ENCODE data around the gene C1QTNF8.
"Not testable (repeated sequence)": the region's sequence is repeated elsewhere in the genome, so short reads cannot be mapped to it uniquely, and the experiment has no call there.

C1QTNF8 gene

DNA sequence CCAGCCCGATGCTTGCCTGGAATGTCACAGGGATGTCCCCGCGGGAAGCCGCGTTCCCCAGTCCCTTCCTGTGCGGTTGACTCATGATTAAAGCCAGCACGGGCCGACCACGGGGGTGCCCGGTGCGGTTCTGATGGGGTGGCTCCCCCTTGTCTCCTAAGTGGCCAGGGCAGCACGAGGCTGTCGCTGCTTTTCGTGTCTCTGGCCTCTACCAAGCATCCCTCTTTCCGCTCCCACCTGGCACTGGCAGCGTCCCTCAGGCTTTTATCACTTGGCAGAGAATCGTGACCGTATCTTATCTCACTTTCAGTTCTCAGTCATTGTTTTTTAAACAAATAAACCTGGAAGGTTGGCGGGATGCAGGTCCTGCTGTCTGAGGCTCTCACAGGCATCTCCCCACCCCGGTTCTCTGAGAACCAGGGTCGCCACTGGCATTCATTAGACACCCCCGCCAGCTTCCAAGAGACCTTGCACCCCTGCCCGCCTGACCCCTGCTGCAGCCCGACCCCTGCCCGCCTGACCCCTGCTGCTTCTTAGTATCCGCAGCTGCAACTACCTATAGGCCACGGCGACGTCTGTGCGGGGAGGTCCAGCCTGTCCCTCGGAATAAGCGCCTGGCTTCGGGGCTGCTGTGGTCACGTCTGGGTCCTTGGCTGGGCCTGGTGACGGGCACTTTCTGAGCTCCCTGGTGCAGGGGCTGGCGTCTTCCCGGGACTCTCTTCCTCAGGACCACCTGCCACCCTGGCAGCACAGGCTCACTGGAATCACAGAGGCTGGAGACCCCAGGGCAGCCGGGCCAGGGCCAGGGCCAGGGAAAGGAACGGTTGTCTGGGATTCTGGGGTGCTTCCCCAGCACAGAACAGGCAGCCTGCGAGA, 7.5 kb downstream of the C1QTNF8 start (continued):
- TF ChIP-seq, protein P1, sequence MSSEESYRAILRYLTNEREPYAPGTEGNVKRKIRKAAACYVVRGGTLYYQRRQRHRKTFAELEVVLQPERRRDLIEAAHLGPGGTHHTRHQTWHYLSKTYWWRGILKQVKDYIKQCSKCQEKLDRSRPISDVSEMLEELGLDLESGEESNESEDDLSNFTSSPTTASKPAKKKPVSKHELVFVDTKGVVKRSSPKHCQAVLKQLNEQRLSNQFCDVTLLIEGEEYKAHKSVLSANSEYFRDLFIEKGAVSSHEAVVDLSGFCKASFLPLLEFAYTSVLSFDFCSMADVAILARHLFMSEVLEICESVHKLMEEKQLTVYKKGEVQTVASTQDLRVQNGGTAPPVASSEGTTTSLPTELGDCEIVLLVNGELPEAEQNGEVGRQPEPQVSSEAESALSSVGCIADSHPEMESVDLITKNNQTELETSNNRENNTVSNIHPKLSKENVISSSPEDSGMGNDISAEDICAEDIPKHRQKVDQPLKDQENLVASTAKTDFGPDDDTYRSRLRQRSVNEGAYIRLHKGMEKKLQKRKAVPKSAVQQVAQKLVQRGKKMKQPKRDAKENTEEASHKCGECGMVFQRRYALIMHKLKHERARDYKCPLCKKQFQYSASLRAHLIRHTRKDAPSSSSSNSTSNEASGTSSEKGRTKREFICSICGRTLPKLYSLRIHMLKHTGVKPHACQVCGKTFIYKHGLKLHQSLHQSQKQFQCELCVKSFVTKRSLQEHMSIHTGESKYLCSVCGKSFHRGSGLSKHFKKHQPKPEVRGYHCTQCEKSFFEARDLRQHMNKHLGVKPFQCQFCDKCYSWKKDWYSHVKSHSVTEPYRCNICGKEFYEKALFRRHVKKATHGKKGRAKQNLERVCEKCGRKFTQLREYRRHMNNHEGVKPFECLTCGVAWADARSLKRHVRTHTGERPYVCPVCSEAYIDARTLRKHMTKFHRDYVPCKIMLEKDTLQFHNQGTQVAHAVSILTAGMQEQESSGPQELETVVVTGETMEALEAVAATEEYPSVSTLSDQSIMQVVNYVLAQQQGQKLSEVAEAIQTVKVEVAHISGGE (tag by site-specific recombination; conservative IDR thresholded peaks at IDR 0.05; ENCODE audit: low read depth) = no peak
- TF ChIP-seq GLIS1 (tag by site-specific recombination; IDR thresholded peaks at IDR 0.05) (peak; percentile 70), ZNF274 (IDR thresholded peaks at IDR 0.05; ENCODE audit: low read length) (no peak), ZNF274 (tag by site-specific recombination; IDR thresholded peaks at IDR 0.05; ENCODE audit: borderline replicate concordance) (no peak), GLIS2 (tag by site-specific recombination; IDR thresholded peaks at IDR 0.05) (peak; percentile 65), GFI1B (tag by site-specific recombination; IDR thresholded peaks at IDR 0.05) (no peak)

DNA sequence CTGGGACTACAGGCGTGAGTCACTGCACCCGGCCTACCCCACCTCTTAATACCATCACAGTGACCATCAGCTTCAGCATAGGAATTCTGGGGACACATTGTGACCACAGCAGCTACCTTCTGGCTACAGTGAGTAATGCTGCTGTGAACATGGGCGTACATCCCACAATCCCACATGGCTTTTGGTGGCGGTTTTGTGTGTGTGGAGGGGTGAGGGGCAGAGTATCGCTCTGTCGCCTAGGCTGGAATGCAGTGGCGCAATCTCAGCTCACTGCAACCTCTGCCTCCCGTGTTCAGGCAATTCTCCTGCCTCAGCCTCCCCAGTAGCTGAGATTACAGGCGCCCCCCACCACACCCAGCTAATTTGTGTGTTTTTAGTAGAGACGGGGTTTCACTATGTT, 9.6 kb downstream of the C1QTNF8 start:
- H3K4me3 ChIP-seq (ENCODE audit: low read depth, low read length); H3K27ac ChIP-seq (ENCODE audit: extremely low read depth, low read depth, low read length); POLR2A ChIA-PET; H3K9me3 ChIP-seq (ENCODE audit: control insufficient read depth, insufficient read depth, low read depth, low read length); H3K4me1 ChIP-seq (ENCODE audit: control insufficient read depth, insufficient read depth, low read length); H3K36me3 ChIP-seq (ENCODE audit: control insufficient read depth in 2 of 2, insufficient read depth in 1 of 2, low read length in 2 of 2): not testable (repeated sequence)
- peak; percentile 21; the same call in 1 of the 2 replicates for TF ChIP-seq EGR2 (tag by site-specific recombination; IDR thresholded peaks at IDR 0.05; ENCODE audit: low read depth)
- CTCF ChIA-PET = interaction anchor here (0.6 to 1.4 kb wide), 2 partner anchors 28 to 29 kb away, joined by 3 to 11 read pairs; no protein-coding TSS in a partner anchor

DNA sequence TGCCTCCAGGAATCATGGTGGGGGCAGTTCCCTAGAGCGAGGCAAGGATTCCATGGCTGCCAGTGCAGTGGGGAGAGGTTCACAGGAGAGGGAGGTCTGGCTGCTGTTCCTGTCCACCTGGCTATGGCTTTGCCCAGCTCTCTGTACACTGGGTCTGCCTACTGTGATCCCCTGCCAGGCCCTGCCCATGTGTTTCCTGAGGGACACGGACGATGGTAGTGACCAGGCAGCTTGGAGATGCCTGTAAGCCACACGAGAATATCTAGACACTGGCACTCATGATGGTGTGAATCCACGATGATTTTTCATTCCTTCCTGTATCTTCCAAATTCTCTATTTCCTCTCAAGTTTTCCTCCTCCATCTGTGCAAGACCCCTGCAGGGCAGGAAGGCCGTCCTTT, 11.1 kb downstream of the C1QTNF8 start:
- Histone ChIP-seq H3K9me3 (ENCODE audit: control insufficient read depth, insufficient read depth, low read depth, low read length) (no peaks in the 10 kb centered on the region), H3K4me1 (ENCODE audit: control insufficient read depth, insufficient read depth, low read length) (peaks cover 4% of the 10 kb centered on the region; the same call in 1 of the 2 replicates), H3K27ac (ENCODE audit: extremely low read depth, low read depth, low read length) (no peak overlapping the region), H3K36me3 (ENCODE audit: control insufficient read depth in 2 of 2, insufficient read depth in 1 of 2, low read length in 2 of 2) (no peaks in the 10 kb centered on the region), H3K4me3 (ENCODE audit: low read depth, low read length) (no peak overlapping the region)
- POLR2A ChIA-PET = no interaction called here
- CTCF ChIA-PET = interaction anchor here (1.5 kb wide), 1 partner anchor 27 kb away, joined by 3 read pairs; no protein-coding TSS in a partner anchor
- peak; percentile 80; the same call in 1 of the 2 replicates for TF ChIP-seq TRIM28 (IDR thresholded peaks at IDR 0.05; ENCODE audit: borderline replicate concordance, low read length)
- TF ChIP-seq, protein P2, sequence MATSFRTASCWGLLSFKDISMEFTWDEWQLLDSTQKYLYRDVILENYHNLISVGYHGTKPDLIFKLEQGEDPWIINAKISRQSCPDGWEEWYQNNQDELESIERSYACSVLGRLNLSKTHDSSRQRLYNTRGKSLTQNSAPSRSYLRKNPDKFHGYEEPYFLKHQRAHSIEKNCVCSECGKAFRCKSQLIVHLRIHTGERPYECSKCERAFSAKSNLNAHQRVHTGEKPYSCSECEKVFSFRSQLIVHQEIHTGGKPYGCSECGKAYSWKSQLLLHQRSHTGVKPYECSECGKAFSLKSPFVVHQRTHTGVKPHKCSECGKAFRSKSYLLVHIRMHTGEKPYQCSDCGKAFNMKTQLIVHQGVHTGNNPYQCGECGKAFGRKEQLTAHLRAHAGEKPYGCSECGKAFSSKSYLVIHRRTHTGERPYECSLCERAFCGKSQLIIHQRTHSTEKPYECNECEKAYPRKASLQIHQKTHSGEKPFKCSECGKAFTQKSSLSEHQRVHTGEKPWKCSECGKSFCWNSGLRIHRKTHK (tag by site-specific recombination; IDR thresholded peaks at IDR 0.05) = peak; percentile 100
- peak; percentile 96 for TF ChIP-seq SETDB1 (IDR thresholded peaks at IDR 0.05; ENCODE audit: insufficient read length, low read length)
- TF ChIP-seq ZNF354C (tag by site-specific recombination; IDR thresholded peaks at IDR 0.05; ENCODE audit: borderline replicate concordance, low read depth) = no peak

DNA sequence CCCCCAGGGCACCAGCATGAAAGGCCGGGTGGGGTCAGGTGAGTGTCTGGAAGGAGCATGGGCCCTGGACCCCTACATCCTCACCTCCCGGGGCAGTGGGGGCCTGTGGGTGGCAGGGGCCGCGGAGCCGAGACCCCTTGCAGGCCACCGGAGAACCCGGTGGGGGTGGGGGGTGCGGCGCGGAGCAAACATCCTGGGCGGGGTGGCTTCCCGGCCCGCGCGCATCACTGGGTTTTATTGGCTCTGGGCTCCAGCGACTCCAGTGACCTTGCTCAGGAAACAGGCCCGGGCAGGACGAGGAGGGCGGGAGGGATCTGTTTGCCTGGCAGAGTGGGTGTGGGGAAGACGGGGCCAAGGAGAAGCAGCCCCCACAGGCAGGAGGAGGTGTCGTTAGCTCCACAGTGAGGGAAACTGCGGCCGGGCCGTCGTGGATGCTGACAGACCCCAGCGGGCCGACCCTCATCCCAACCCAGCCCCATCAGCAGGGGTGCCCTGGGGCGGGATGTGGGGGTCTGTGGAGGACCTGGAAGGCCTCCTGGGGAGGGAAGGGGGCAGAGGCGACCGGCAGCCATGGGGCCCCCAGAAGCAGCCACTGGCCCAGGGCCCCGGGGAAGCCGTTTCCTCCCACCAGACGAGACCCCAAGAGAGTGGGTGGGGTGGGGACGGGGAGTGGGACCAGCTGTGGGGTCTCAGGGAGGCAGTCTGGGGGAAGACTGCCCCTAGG, 12.9 kb downstream of the C1QTNF8 start:
- CTCF ChIA-PET = no interaction called here
- Histone ChIP-seq H3K36me3 (ENCODE audit: control insufficient read depth in 2 of 2, insufficient read depth in 1 of 2, low read length in 2 of 2) (no peaks in the 10 kb centered on the region), H3K4me3 (ENCODE audit: low read depth, low read length) (no peak overlapping the region), H3K4me1 (ENCODE audit: control insufficient read depth, insufficient read depth, low read length) (peaks cover 12% of the 10 kb centered on the region), H3K27ac (ENCODE audit: extremely low read depth, low read depth, low read length) (no peak overlapping the region), H3K9me3 (ENCODE audit: control insufficient read depth, insufficient read depth, low read depth, low read length) (no peaks in the 10 kb centered on the region)
- TF ChIP-seq ZNF610 (tag by site-specific recombination; IDR thresholded peaks at IDR 0.05; ENCODE audit: borderline replicate concordance) (no peak), ZSCAN16 (tag by site-specific recombination; IDR thresholded peaks at IDR 0.05) (no peak), KLF1 (tag by site-specific recombination; IDR thresholded peaks at IDR 0.05) (0 out of 2 replicates have a peak, but pooled peaks have one; percentile 10), ZFHX2 (tag by site-specific recombination; conservative IDR thresholded peaks at IDR 0.05) (peak; percentile 33; the same call in 1 of the 2 replicates)
- TF ChIP-seq, protein P3, sequence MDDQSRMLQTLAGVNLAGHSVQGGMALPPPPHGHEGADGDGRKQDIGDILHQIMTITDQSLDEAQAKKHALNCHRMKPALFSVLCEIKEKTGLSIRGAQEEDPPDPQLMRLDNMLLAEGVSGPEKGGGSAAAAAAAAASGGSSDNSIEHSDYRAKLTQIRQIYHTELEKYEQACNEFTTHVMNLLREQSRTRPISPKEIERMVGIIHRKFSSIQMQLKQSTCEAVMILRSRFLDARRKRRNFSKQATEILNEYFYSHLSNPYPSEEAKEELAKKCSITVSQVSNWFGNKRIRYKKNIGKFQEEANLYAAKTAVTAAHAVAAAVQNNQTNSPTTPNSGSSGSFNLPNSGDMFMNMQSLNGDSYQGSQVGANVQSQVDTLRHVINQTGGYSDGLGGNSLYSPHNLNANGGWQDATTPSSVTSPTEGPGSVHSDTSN (CRISPR knock-in tag; IDR thresholded peaks at IDR 0.05) = 0 out of 2 replicates have a peak, but pooled peaks have one; percentile 23
- POLR2A ChIA-PET = no interaction called here
